K562 (cell line): ENCODE measurements around the gene CFAP20DC. TPM values are rescaled to one million over a fixed set of nuclear protein-coding genes. Genes with fewer than 3 reads are reported as not detected.
A peak's percentile ranks its signal among the peaks of the same experiment; 100 is the strongest.

ENCODE experiments used
- AFF1 ChIP-seq, 2 experiments: fragments of 450-650 bp; IDR thresholded peaks; 2 replicates each; pipeline ENCODE4 v1.6.1; 2018; ENCODE audit warnings: mild to moderate bottlenecking in 2 of 2, low read depth in 1 of 2; ENCODE audit not compliant: partially characterized antibody in 2 of 2
- ARID4B ChIP-seq: sonication (generic); formaldehyde crosslinking; IDR thresholded peaks from 2 replicates; pipeline ENCODE4 v1.8.0; 2022; ENCODE audit warnings: mild to moderate bottlenecking, missing genetic modification reagents
- CREBBP ChIP-seq: IDR thresholded peaks from one replicate; pipeline ENCODE4 v1.6.1; 2012; ENCODE audit warnings: low read depth, mild to moderate bottlenecking, control low read depth, inconsistent platforms, low read length
- EP300 ChIP-seq: IDR thresholded peaks from 2 replicates; pipeline ENCODE4 v1.6.1; 2012; ENCODE audit warnings: low read length, improper control_type of control experiment
- FOS ChIP-seq: IDR thresholded peaks from 3 replicates; pipeline ENCODE4 v1.6.1; 2011; ENCODE audit not compliant: insufficient read length; ENCODE audit errors: extremely low read depth
- HDGF ChIP-seq: fragments of 450-650 bp; IDR thresholded peaks from 2 replicates; pipeline ENCODE4 v1.6.1; 2016
- HOXB6 ChIP-seq: fragments of 250-450 bp; sonication (Bioruptor Pico); IDR thresholded peaks from 2 replicates; pipeline ENCODE4 v1.5.1; 2022; ENCODE audit warnings: mild to moderate bottlenecking, borderline replicate concordance
- KHSRP ChIP-seq: fragments of 450-650 bp; IDR thresholded peaks from 2 replicates; pipeline ENCODE4 v1.6.1; 2017
- MYNN ChIP-seq, 2 experiments: sonication (generic); formaldehyde crosslinking in 1 of 2; IDR thresholded peaks; 2 replicates each; pipeline versions ENCODE4 v1.5.0 to v1.6.1; 2016 to 2020; ENCODE audit warnings: antibody characterized with exemption in 1 of 2, missing genetic modification reagents in 1 of 2
- NFATC3 ChIP-seq: fragments of 450-650 bp; IDR thresholded peaks from 2 replicates; pipeline ENCODE4 v1.6.1; 2017; ENCODE audit warnings: mild to moderate bottlenecking
- POLR2AphosphoS2 ChIP-seq: IDR thresholded peaks from 2 replicates; pipeline ENCODE4 v1.6.1; 2012; ENCODE audit warnings: low read length, improper control_type of control experiment
- SP2 ChIP-seq: IDR thresholded peaks from 2 replicates; pipeline ENCODE4 v1.6.1; 2011; ENCODE audit warnings: mild to moderate bottlenecking, low read depth, low read length, moderate library complexity; ENCODE audit not compliant: poor library complexity, severe bottlenecking; ENCODE audit errors: extremely low read depth
- STAT6 ChIP-seq: sonication (generic); formaldehyde crosslinking; IDR thresholded peaks from 2 replicates; pipeline ENCODE4 v1.8.1; 2023; ENCODE audit warnings: mild to moderate bottlenecking, missing genetic modification reagents
- ZNF24 ChIP-seq: fragments of 450-650 bp; IDR thresholded peaks from 2 replicates; pipeline ENCODE4 v1.6.1; 2016
- ZNF282 ChIP-seq: sonication (generic); formaldehyde crosslinking; IDR thresholded peaks from 2 replicates; pipeline ENCODE4 v1.8.1; 2023; ENCODE audit warnings: missing genetic modification reagents
- ZNF398 ChIP-seq: fragments of 250-450 bp; sonication (Bioruptor Pico); IDR thresholded peaks from 2 replicates; pipeline ENCODE4 v1.8.0; 2021; ENCODE audit warnings: moderate library complexity, mild to moderate bottlenecking, inconsistent platforms
- polyA plus RNA-seq, 8 experiments: library from polyadenylated mRNA; depleted of rRNA in 4 of 8; stranded (reverse) in 5 of 8; unstranded in 3 of 8; fragments of >200 nt; fragmentation: Nextera tagmentation in 2 of 8; fragmentation: Illumina TruSeq in 1 of 8; extraction: Ambion mirVana in 2 of 8; extraction: Trizol in 1 of 8; gene quantifications; 2 replicates each; pipeline versions ENCODE4 v1.2.1 to v1.2.3, GENCODE V29; 2011 to 2014; ENCODE audit warnings: inconsistent platforms in 1 of 8, missing spikeins in 1 of 8
- total RNA-seq, 7 experiments: library from RNA; depleted of rRNA in 6 of 7; stranded (reverse); fragments of >200 nt in 6 of 7; fragmentation: Illumina TruSeq in 2 of 7; extraction: Trizol in 2 of 7; gene quantifications; 2 replicates each; pipeline versions ENCODE4 v1.2.1 to v1.2.3, GENCODE V29; 2011 to 2021; ENCODE audit warnings: low replicate concordance in 1 of 7

CFAP20DC gene
- total and polyA plus RNA-seq, 9 of the 15 experiments (the other 6 are each of a cell fraction or from before 2014, with no cell fraction given) = 1.6 to 5.9 (median 4.6) TPM

- TF ChIP-seq ZNF398 (no peak), ARID4B (CRISPR knock-in tag) (no peak), POLR2AphosphoS2 (no peak), STAT6 (CRISPR knock-in tag) (no peak), HOXB6 (no peak), HDGF (no peak), ZNF282 (CRISPR knock-in tag) (no peak), KHSRP (no peak), CREBBP (no peak), FOS (peak; percentile 14), SP2 (no peak), AFF1 (IDR thresholded peaks at IDR 0.05; ENCODE audit: low read depth in 1 of 2, partially characterized antibody in 2 of 2) (no peak), MYNN (IDR thresholded peaks at IDR 0.05) (no peak), MYNN (CRISPR knock-in tag; IDR thresholded peaks at IDR 0.05) (no peak), EP300 (peak; percentile 73; the same call in 1 of the 2 replicates), ZNF24 (no peak), NFATC3 (no peak)
These were observed 51.2 kb downstream of the CFAP20DC start (continued) for GRCh38 chr3:58998476-58999117.
